Transverse colon (tissue), 4 donors: ENCODE data around the gene HSD17B2. TPM values are rescaled to one million over a fixed set of nuclear protein-coding genes. Genes with fewer than 3 reads are reported as not detected.

Source experiments
- DNase-seq: peaks from one replicate; pipeline ENCODE4 v3.0.0-alpha.2; 2019
- H3K27ac ChIP-seq, 4 donors: fragments of 200-600 bp; sonication (generic); 2 replicates each; pipeline ENCODE4 v1.5.1; 2016 to 2018; ENCODE audit warnings: inconsistent platforms in 4 of 4
- H3K27me3 ChIP-seq: fragments of 200-600 bp; sonication (generic); 2 replicates; pipeline ENCODE4 v1.5.1; 2017; ENCODE audit warnings: inconsistent platforms
- H3K36me3 ChIP-seq, 4 donors: fragments of 200-600 bp; sonication (generic); 2 replicates each; pipeline ENCODE4 v1.5.1; 2017 to 2019; ENCODE audit warnings: inconsistent platforms in 4 of 4
- H3K4me1 ChIP-seq, 4 donors: fragments of 200-600 bp; sonication (generic); 2 replicates each; pipeline ENCODE4 v1.5.1; 2017 to 2020; ENCODE audit warnings: inconsistent platforms in 4 of 4
- H3K4me3 ChIP-seq, 4 donors: fragments of 200-600 bp; sonication (generic); 1 replicate in 1 of 4; 2 replicates in 3 of 4; pipeline versions ENCODE4 v1.5.1 to v1.6.1; 2017 to 2019; ENCODE audit warnings: inconsistent platforms in 4 of 4
- H3K9me3 ChIP-seq, 2 donors: fragments of 200-600 bp; sonication (generic); 2 replicates each; pipeline ENCODE4 v1.5.1; 2017 to 2019; ENCODE audit warnings: inconsistent platforms in 2 of 2
- EP300 ChIP-seq: sonication (generic); formaldehyde crosslinking; IDR thresholded peaks from one replicate; pipeline ENCODE4 v1.6.1; 2017; ENCODE audit warnings: antibody characterized with exemption, low read depth
- POLR2A ChIP-seq: fragments of 450-650 bp; IDR thresholded peaks from one replicate; pipeline ENCODE4 v1.6.1; 2016; ENCODE audit warnings: antibody characterized with exemption, mild to moderate bottlenecking, moderate library complexity
- POLR2AphosphoS5 ChIP-seq, 3 donors: sonication (generic); formaldehyde crosslinking; IDR thresholded peaks; one replicate each; pipeline ENCODE4 v1.6.1; 2016; ENCODE audit warnings: antibody characterized with exemption in 3 of 3
- WGBS, 2 donors: methylation state at CpG; one replicate each; pipeline ENCODE4 v1.1.5; 2018; ENCODE audit warnings: low coverage in 1 of 2; 5-methylcytosine and 5-hydroxymethylcytosine counted together
- in situ Hi-C, 4 donors: fragments of 200-750 bp; cut with MboI; loops; one replicate each; pipeline versions ENCODE4 v1.15.0 to v1.15.1; 2017; ENCODE audit warnings: low sequenced_read_pairs in 3 of 4, low pct_ligation_motif_present in 1 of 4, low pct_unique_long_range_greater_than_20kb in 1 of 4
- intact Hi-C: fragments of 100-400 bp; cut with DNase I; formaldehyde crosslinking; loops from one replicate; pipeline ENCODE4 v1.15.1; 2023; ENCODE audit warnings: low total_unique reads
- total RNA-seq, 4 donors: library from RNA; depleted of rRNA; stranded (reverse); fragments of >200 nt; gene quantifications; one replicate each; pipeline ENCODE4 v1.1.0, GENCODE V29; 2016
- TF ChIP-seq, protein P1 (sequence below), 5 experiments: fragments of 200-600 bp in 3 of 5; fragments of 450-650 bp in 2 of 5; sonication (generic) in 3 of 5; IDR thresholded peaks; 1 replicate in 2 of 5; 2 replicates in 3 of 5; pipeline ENCODE4 v1.5.1; 2016 to 2017; ENCODE audit warnings: antibody characterized with exemption in 5 of 5, inconsistent platforms in 3 of 5, mild to moderate bottlenecking in 2 of 5, moderate library complexity in 1 of 5

The HSD17B2 gene
- total RNA-seq, 4 donors from 2014 or later, result 9.6 to 146 (median 82.3) TPM

- WGBS, 2 donors, result 75 to 100% methylated on average over 1 of the region's 1 CpG
- DNase-seq, result no peak
- intact Hi-C loops (no loop called here), in situ Hi-C loops (no loop called here)
- TF ChIP-seq, protein P1, sequence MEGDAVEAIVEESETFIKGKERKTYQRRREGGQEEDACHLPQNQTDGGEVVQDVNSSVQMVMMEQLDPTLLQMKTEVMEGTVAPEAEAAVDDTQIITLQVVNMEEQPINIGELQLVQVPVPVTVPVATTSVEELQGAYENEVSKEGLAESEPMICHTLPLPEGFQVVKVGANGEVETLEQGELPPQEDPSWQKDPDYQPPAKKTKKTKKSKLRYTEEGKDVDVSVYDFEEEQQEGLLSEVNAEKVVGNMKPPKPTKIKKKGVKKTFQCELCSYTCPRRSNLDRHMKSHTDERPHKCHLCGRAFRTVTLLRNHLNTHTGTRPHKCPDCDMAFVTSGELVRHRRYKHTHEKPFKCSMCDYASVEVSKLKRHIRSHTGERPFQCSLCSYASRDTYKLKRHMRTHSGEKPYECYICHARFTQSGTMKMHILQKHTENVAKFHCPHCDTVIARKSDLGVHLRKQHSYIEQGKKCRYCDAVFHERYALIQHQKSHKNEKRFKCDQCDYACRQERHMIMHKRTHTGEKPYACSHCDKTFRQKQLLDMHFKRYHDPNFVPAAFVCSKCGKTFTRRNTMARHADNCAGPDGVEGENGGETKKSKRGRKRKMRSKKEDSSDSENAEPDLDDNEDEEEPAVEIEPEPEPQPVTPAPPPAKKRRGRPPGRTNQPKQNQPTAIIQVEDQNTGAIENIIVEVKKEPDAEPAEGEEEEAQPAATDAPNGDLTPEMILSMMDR (IDR thresholded peaks at IDR 0.05), result no peak
- TF ChIP-seq POLR2AphosphoS5 (IDR thresholded peaks at IDR 0.05) (no peak), EP300 (no peak), POLR2A (no peak)
- Histone ChIP-seq H3K36me3 (no peaks in the 10 kb centered on the region), H3K27ac (no peak overlapping the region), H3K4me1 (peaks cover 0 to 4% (median 0%) of the 10 kb centered on the region in 4 donors), H3K4me3 (no peak overlapping the region), H3K9me3 (no peaks in the 10 kb centered on the region), H3K27me3 (no peaks in the 10 kb centered on the region)
Measured at GRCh38 chr16:82091241-82091640, 56.2 kb downstream of the HSD17B2 start.

GRCh38 chr16:82092711-82093110, 57.7 kb downstream of the HSD17B2 start:
- DNase-seq, result no peak
- Histone ChIP-seq H3K9me3 (no peaks in the 10 kb centered on the region), H3K27ac (no peak overlapping the region), H3K27me3 (no peaks in the 10 kb centered on the region), H3K36me3 (no peaks in the 10 kb centered on the region), H3K4me1 (peaks cover 0 to 4% (median 0%) of the 10 kb centered on the region in 4 donors), H3K4me3 (no peak overlapping the region)
- in situ Hi-C loops, result no loop called here
- 57 to 70% methylated on average over 2 of the region's 2 CpGs for WGBS, 2 donors
- TF ChIP-seq POLR2AphosphoS5 (IDR thresholded peaks at IDR 0.05), result no peak
- TF ChIP-seq, protein P1 (IDR thresholded peaks at IDR 0.05), result no peak
- TF ChIP-seq EP300, result no peak
- TF ChIP-seq POLR2A, result no peak
- intact Hi-C loops, result no loop called here

DNA sequence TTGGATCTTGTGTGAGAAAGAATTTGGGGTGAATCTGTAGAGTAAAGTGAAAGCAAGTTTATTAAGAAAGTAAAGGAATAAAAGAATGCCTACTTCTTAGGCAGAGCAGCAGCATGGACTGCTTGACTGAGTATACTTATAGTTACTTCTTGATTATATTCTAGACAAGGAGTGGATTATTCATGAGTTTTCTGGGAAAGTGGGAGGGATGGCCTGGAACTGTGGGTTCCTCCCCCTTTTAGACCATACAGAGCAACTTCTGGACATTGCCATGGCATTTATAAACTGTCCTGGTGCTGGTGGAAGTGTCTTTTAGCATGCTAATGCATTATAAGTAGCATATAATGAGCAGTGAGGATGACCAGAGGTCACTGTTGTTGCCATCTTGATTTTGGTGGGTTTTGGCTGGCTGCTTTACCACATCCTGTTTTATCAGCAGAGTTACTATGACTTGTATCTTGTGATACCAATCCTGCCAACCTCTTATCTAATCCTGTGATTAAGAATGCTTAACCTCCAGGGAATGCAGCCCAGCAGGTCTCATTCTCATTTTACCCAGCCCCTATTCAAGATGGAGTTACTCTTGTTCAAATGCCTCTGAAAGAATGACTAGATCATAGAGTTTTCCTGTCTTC, 58.7 kb downstream of the HSD17B2 start:
- Histone ChIP-seq H3K9me3 (no peaks in the 10 kb centered on the region), H3K27ac (no peak overlapping the region), H3K4me1 (peaks cover 0 to 4% (median 0%) of the 10 kb centered on the region in 4 donors), H3K4me3 (no peak overlapping the region), H3K27me3 (no peaks in the 10 kb centered on the region), H3K36me3 (no peaks in the 10 kb centered on the region)
- no peak for TF ChIP-seq POLR2AphosphoS5 (IDR thresholded peaks at IDR 0.05)
- TF ChIP-seq, protein P1 (IDR thresholded peaks at IDR 0.05), result no peak
- TF ChIP-seq POLR2A, result no peak
- in situ Hi-C loops, result no loop called here
- DNase-seq, result no peak
- intact Hi-C loops, result no loop called here

DNA sequence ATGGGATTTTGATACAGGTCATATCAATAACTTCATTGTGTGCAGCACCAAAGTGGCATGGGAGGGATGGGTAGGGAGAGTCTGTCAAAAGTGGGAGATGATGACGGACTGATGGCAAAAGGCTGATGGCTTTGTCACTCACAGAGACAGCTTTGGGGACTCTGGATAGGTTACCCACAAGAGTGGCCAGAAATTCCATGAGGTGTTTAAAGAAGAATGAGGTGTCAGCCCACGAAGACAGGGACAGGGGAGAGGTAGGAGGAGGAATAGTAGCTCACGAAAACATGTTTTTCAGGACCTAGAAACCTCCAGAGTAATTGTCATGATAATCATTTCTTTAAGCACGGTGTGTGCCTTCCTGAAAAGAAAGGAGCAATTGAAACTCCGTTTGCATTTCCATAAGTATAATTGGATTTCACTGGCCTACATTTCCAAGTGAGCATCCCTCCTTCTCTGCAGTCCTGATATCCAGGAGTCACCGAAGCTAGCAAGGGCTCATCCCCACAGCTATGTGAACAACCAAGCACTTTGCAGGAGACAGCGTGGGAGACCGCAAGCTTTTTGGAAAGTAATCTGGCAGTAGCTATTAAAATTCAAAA, 60.0 kb downstream of the HSD17B2 start:
- in situ Hi-C loops, result no loop called here
- TF ChIP-seq POLR2AphosphoS5 (IDR thresholded peaks at IDR 0.05) (no peak), POLR2A (no peak), EP300 (no peak)
- TF ChIP-seq, protein P1 (IDR thresholded peaks at IDR 0.05), result no peak
- no peak for DNase-seq
- Histone ChIP-seq H3K9me3 (no peaks in the 10 kb centered on the region), H3K4me3 (no peak overlapping the region), H3K27me3 (no peaks in the 10 kb centered on the region), H3K36me3 (no peaks in the 10 kb centered on the region), H3K4me1 (peaks cover 0 to 4% (median 0%) of the 10 kb centered on the region in 4 donors), H3K27ac (no peak overlapping the region)
- 66 to 71% methylated on average over 5 to 8 of the region's 8 CpGs for WGBS, 2 donors
- intact Hi-C loops, result no loop called here
